GM23338 (cell line): ENCODE measurements around the gene S100A13. TPM values are rescaled to one million over a fixed set of nuclear protein-coding genes. Genes with fewer than 3 reads are reported as not detected.
A peak's percentile ranks its signal among the peaks of the same experiment; 100 is the strongest.

Experiments used
- ATAC-seq: fragments of 200-7000 bp; cut with Tn5 transposase; 3 replicates; pipeline ENCODE4 v1.9.1; 2020
- DNase-seq: peaks from one replicate; pipeline ENCODE4 v3.0.0-alpha.2; 2015; ENCODE audit warnings: low spot score
- H2AFZ ChIP-seq: fragments of 200-600 bp; sonication (generic); 2 replicates; pipeline ENCODE4 v1.8.0; 2016; ENCODE audit warnings: antibody characterized with exemption, mild to moderate bottlenecking, moderate library complexity
- H3F3A ChIP-seq: fragments of 200-600 bp; sonication (generic); replicated peaks from 2 replicates; pipeline ENCODE4 v1.8.0; 2017; ENCODE audit warnings: antibody characterized with exemption, mixed run types, low read depth
- H3K27ac ChIP-seq: fragments of 200-600 bp; sonication (generic); 2 replicates; pipeline ENCODE4 v1.6.1; 2016; ENCODE audit warnings: low read depth
- H3K27me3 ChIP-seq: fragments of 200-600 bp; sonication (generic); 2 replicates; pipeline ENCODE4 v1.8.0; 2016; ENCODE audit warnings: mild to moderate bottlenecking, mixed run types, moderate library complexity; ENCODE audit not compliant: insufficient read depth
- H3K36me3 ChIP-seq: fragments of 200-600 bp; sonication (generic); 2 replicates; pipeline ENCODE4 v1.8.0; 2016; ENCODE audit warnings: mild to moderate bottlenecking; ENCODE audit not compliant: insufficient read depth
- H3K4me1 ChIP-seq: fragments of 200-600 bp; sonication (generic); 2 replicates; pipeline ENCODE4 v1.8.0; 2016; ENCODE audit warnings: mild to moderate bottlenecking, moderate library complexity; ENCODE audit not compliant: insufficient read depth
- H3K4me2 ChIP-seq: fragments of 200-600 bp; sonication (generic); 2 replicates; pipeline ENCODE4 v1.7.1; 2017; ENCODE audit warnings: mixed run types
- H3K4me3 ChIP-seq: fragments of 200-600 bp; sonication (generic); 2 replicates; pipeline ENCODE4 v1.6.1; 2016; ENCODE audit warnings: mixed run types
- H3K79me2 ChIP-seq: fragments of 200-600 bp; sonication (generic); replicated peaks from 2 replicates; pipeline ENCODE4 v1.8.0; 2017; ENCODE audit warnings: mild to moderate bottlenecking; ENCODE audit not compliant: insufficient read depth
- H3K9me2 ChIP-seq: fragments of 200-600 bp; sonication (generic); 2 replicates; pipeline ENCODE4 v1.8.0; 2017; ENCODE audit not compliant: insufficient read depth
- H4K20me1 ChIP-seq: fragments of 200-600 bp; sonication (generic); replicated peaks from 2 replicates; pipeline ENCODE4 v1.8.0; 2017; ENCODE audit warnings: mild to moderate bottlenecking; ENCODE audit not compliant: insufficient read depth
- H3K27ac Mint-ChIP-seq: 2 replicates; pipeline ENCODE4 v1.8.0; 2020; ENCODE audit warnings: inconsistent platforms, mild to moderate bottlenecking, moderate library complexity, mixed read lengths
- H3K27me3 Mint-ChIP-seq: 3 replicates; pipeline ENCODE4 v1.8.0; 2022; ENCODE audit warnings: low read depth, mild to moderate bottlenecking, moderate library complexity, mixed read lengths, inconsistent platforms; ENCODE audit not compliant: insufficient read depth, poor library complexity
- H3K36me3 Mint-ChIP-seq: 3 replicates; pipeline ENCODE4 v1.8.0; 2021; ENCODE audit warnings: low read depth, mild to moderate bottlenecking, inconsistent platforms, moderate library complexity, mixed read lengths
- H3K4me1 Mint-ChIP-seq: 3 replicates; pipeline ENCODE4 v1.8.0; 2020; ENCODE audit warnings: mild to moderate bottlenecking, inconsistent platforms, mixed read lengths
- H3K4me3 Mint-ChIP-seq: 3 replicates; pipeline ENCODE4 v1.8.0; 2021; ENCODE audit warnings: moderate library complexity, mild to moderate bottlenecking, inconsistent platforms, mixed read lengths
- H3K9me3 Mint-ChIP-seq: 3 replicates; pipeline ENCODE4 v1.8.0; 2020; ENCODE audit warnings: moderate library complexity, mild to moderate bottlenecking, inconsistent platforms, mixed read lengths
- CTCF ChIP-seq, 2 experiments: fragments of 200-600 bp in 1 of 2; sonication (generic) in 1 of 2; conservative IDR thresholded peaks; 2 replicates each; pipeline versions ENCODE4 v1.5.1 to v1.6.1; 2016 to 2017; ENCODE audit warnings: antibody characterized with exemption in 2 of 2, low read depth in 2 of 2, mild to moderate bottlenecking in 2 of 2, moderate library complexity in 1 of 2
- EZH2 ChIP-seq: fragments of 200-600 bp; sonication (generic); IDR thresholded peaks from one replicate; pipeline ENCODE4 v1.8.0; 2017; ENCODE audit warnings: antibody characterized with exemption, mild to moderate bottlenecking, low read depth; ENCODE audit not compliant: unreplicated experiment
- ZNF114 ChIP-seq: fragments of 250-450 bp; sonication (Bioruptor Pico); IDR thresholded peaks from 2 replicates; pipeline ENCODE4 v1.5.0; 2020; ENCODE audit warnings: mild to moderate bottlenecking, moderate library complexity
- ZNF462 ChIP-seq: fragments of 250-450 bp; sonication (Bioruptor Pico); IDR thresholded peaks from 2 replicates; pipeline ENCODE4 v1.5.0; 2020; ENCODE audit warnings: mild to moderate bottlenecking, moderate library complexity
- polyA plus RNA-seq: library from polyadenylated mRNA; unstranded; fragments of >200 nt; fragmentation: Nextera tagmentation; extraction: Ambion mirVana; gene quantifications from 2 replicates; pipeline ENCODE4 v1.2.1, GENCODE V29; 2016
- total RNA-seq: library from RNA; depleted of rRNA; stranded (reverse); fragments of >200 nt; shearing (Covaris generic); gene quantifications from 2 replicates; pipeline ENCODE4 v1.2.3, GENCODE V29; 2014

Gene S100A13
- total and polyA plus RNA-seq, 2 experiments from 2014 or later, result 32.7 to 165 TPM

GRCh38 chr1:153627715-153628626 is 666 bp upstream of the S100A13 start, which contains the start of gene S100A1:
Gene S100A1 (plus strand): TSS chr1:153628434. CDS start chr1:153630522, 2,088 bp downstream.
- Histone ChIP-seq H3K9me2 (0 out of 2 replicates have a peak, but pooled peaks cover 3% of the 10 kb centered on the region), H3K79me2 (no peaks in the 10 kb centered on the region), H3F3A (peaks cover 4% of the 10 kb centered on the region; the same call in 1 of the 2 replicates), H3K36me3 (no peaks in the 10 kb centered on the region), H3K4me3 (peak within 1 kb of the TSS; percentile 70), H4K20me1 (no peaks in the 10 kb centered on the region), H3K27ac (peak within 1 kb of the TSS; percentile 73; the same call in 1 of the 2 replicates), H3K4me1 (peaks cover 14% of the 10 kb centered on the region), H3K4me2 (peak within 1 kb of the TSS; percentile 94), H3K27me3 (no peaks in the 10 kb centered on the region), H2AFZ (peak within 1 kb of the TSS; percentile 94)
- H3K4me1 Mint-ChIP-seq, result peaks cover 46% of the 10 kb centered on the region
- DNase-seq (no peak), ATAC-seq (peak; percentile 4)
- H3K9me3 Mint-ChIP-seq, result no peaks in the 10 kb centered on the region
- peak within 1 kb of the TSS; percentile 89 for H3K27ac Mint-ChIP-seq
- no peak for TF ChIP-seq EZH2
- peak; percentile 2 to 43; a peak in 3 of 4 replicates for TF ChIP-seq CTCF (conservative IDR thresholded peaks at IDR 0.05; ENCODE audit: low read depth in 2 of 2)
- no peak for TF ChIP-seq ZNF114 (CRISPR knock-in tag)
- no peak for TF ChIP-seq ZNF462 (CRISPR knock-in tag)
- H3K27me3 Mint-ChIP-seq, result peaks cover 13% of the 10 kb centered on the region
- peaks cover 28% of the 10 kb centered on the region for H3K36me3 Mint-ChIP-seq
- peak within 1 kb of the TSS; percentile 82 for H3K4me3 Mint-ChIP-seq
